Activated CD4-positive, alpha-beta T cell treated with anti-CD3 and anti-CD28 coated beads, Interleukin-2, amount 50 U/mL, for 16 hours (primary cell): ENCODE results near the gene EDN2.
A peak's percentile ranks its signal among the peaks of the same experiment; 100 is the strongest.

Experiments used
- DNase-seq: peaks from one replicate; pipeline ENCODE4 v3.0.0-alpha.2; 2020

Gene EDN2

DNA sequence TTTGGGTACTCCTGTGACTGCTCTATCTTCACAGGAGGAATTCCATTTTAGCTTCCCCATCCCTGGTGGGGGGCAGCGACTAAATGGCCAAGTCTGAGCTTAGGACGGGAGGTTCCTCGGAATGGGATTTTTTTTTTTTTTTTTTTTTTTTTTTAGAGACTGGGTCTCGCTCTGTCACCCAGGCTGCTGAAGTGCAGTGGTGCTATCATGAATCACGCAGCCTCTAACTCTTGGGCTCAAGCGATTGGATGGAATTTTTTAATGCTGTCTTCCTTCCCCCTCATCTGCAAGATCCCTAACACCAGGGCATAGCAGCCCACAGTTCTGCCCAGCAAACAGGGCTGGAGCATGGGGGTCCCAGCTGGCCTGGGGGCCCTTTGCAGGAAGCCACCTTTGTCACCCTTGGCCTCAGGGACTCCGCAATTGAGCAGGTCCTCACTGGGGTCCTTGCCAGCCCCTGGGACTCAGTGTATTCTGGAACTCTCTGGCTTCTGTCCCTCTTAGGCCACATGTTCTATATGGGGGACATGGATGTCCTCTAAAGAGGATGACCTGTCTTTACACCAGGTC, 13.1 kb upstream of the EDN2 start:
- no peak for DNase-seq

- DNase-seq = no peak
Observed at GRCh38 chr1:41497056-41497440, 12.6 kb upstream of the EDN2 start.

DNA sequence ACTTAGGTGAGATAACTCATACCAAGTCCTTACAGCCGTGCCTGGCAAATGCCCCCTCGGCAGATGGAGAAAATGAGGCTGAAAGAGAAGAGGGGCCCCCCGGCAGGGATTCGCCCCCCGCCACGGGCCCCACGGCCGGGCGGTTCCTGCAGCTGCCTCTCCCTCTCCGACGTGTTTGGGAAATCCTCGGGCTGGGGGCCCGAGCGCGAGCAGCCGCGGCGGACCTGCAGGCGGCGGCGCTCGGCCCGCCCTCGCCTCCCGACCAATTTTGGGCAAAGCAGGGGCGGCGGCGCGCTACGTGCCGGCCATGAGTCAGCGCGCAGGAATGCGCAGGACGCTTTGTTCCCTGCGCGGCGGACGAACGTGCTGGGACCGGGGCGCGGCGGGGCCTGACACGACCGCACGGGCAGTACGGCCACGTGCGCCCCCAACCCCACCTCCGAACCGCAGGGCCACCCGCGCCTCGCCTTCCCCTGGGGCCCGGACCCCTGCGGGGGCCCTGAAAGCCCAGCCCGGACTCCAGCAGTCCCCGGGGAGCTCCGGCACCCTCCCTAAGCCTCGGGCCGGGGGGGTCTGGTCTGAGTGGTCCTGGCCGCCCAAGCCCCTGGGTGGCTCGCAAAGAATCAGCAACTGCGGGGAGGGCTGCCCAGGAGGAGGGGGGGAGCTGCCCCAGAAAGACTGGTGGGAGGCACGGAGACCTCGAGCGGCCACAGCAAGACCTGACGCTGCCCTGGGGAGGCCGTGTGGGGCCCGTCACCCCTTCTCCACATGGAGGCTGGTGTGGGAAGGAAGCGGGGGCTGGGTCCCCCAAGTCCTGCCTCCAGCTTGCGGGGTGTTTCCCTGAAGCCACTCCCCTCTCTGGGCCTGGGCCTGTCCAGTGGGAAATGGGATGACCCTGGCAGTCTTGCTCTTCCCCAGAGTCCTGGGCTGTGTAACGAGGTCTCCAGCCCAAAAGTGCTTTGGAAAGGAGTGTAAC, 11.9 kb upstream of the EDN2 start:
- DNase-seq = peak; percentile 56

- DNase-seq = peak; percentile 33
Observed at GRCh38 chr1:41495210-41495948, 10.9 kb upstream of the EDN2 start.

DNA sequence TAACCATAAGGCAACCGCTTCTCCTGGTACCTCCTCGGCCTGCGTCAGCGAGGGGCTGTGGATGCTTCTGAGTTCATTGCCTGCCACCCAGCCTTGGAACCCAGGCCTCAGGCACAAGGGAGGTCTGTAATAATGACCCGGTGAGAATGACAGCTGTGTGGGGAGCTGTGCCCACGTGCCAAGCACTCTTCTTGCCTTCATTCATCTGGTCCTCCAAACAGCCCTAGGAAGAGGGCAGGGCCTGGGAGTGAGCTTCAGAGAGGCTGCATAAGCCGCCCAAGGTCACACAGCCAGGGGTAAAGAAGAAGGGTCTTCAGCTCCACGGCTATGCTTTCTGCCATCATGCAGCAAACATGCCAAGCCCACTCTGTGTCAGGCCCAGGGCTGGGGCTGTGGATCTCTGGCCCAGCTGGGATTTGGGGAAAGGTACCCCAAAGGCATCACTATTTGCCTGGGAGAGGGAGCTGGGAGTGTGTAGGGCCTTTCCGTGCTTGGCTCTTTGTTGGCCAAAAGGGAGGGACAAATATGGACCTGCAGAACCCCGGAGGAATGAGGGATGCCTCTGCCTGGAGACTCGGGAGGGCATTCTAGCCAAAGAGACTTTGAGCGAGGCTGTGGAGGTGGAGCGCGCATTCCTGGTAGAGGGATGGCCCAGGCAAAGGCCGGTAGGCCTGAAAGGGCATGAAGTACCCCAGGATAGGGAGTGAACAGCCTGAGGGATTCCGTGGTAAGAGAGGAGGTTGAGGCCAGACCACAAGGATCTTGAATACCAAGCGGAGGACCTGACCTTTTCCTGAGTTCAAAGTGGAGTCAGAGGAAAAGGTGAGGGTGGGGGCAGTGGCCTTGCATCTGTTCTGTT, 10.1 kb upstream of the EDN2 start:
- no peak for DNase-seq

DNA sequence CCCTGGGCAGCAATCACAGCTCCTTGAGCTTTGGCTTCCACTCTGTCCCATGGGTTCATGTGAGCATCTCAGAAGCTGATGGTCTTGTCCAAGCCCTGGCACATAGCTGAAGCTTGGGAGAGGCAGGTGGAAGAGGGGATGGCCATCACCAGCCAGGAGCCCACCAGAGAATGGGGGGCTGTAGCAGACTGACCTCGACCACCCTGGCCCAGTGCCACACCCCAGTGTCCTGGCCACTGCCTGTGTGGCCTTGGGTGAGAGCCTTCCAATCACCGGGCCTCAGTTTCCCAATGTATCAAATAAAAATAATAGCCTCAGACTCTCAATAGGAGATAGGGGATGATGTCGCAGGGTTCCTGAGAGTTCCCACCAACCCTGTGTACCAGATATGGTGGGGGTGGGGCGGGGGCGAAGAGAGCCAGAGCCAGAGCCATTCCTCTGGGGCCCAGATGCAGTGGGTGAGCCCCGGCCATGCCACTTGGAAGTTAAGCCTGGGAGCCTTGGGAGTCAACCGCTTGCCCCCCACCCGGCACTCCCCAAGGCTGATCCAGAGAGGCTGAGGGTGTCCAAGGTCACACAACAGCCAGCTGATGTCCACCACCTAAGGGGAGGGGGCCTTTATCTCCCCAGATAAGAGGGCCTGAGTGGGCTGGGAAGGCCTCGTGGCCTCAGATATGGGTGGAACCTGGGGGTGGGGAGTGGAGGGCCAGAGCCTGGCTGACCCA, 9.3 kb upstream of the EDN2 start:
- DNase-seq = no peak

GRCh38 chr1:41493117-41493536, 8.6 kb upstream of the EDN2 start:
- no peak for DNase-seq

GRCh38 chr1:41492341-41492848, 7.9 kb upstream of the EDN2 start:
- DNase-seq = peak; percentile 67

DNA sequence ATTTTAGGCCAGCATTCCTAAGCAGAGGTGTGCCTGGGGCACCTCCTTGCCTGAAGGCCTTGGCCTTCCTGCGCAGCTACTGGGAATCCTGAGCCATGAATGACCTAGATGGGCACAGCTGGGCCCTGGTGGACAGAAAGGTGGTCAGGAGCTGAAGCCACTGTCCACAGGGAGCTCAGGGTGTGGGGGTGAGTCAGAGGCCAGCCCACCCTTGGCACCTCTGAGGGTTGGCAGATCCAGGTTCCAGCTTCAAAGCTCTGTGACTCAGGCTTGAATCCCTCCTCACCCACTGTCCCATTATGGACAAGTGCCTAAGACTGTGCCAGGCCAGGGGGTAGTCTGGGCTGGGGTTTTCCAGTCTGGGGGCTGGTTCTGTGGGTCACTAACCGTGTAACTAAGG, 6.4 kb upstream of the EDN2 start:
- no peak for DNase-seq

DNA sequence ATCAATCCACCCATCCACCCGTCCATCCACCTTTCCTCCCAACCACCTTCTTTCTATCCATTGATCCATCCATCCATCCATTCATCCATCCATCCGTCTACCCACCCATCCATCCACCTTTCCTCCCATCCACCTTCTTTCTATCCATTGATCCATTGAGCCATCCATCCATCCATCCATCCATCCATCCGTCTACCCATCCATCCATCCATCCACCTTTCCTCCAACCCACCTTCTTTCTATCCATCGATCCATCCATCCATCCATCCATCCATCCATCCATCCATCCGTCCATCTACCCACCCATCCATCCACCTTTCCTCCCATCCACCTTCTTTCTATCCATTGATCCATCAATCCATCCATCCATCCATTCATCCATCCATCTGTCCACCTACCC, 5.1 kb upstream of the EDN2 start:
- DNase-seq = no peak

- DNase-seq = no peak
Observed at GRCh38 chr1:41488040-41488951, 3.8 kb upstream of the EDN2 start.

DNA sequence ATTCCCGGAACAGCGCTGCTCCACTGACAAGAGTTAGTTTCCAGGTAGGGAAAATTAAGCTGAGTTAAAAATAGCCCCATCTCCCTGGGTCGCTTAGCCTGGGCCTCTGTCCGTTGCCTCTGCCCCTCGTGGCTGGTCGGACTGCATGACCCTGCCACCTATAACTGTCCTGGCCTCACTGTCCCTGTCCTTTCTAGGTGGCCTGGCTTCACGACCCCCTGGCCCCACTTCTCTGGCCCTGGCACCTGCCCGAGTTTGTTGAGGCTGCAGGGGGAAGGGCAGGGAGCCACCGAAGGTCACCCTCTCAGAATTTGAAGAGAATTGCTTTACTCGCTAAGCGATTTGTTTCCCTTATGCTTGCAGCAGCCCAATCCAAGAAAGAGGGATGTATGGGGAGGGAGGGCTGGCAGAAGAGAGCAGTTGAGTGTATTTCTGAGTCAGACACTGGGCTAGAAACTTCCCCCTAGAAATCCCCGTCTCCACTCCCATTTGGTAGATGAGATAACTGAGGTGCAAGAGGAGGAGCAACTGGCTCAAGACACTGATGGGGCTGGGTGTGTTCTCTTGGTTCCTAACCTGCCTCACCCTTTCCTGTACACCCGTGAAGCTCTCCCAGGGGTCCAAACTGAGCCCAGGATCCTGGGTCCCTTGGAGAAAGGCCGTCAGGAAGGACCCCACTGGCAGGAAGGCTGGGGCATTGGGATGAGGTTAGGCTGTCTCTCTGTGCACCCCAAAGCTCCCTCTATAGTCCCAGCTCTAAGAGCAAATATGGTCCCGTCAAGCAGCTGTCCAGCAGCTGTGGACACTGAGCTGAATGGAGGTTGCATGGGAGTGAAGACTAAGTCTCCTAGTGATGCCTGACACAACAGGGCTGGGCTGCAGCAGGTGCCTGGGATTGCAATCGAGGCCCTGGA, 2.9 kb upstream of the EDN2 start:
- peak; percentile 61 for DNase-seq

DNA sequence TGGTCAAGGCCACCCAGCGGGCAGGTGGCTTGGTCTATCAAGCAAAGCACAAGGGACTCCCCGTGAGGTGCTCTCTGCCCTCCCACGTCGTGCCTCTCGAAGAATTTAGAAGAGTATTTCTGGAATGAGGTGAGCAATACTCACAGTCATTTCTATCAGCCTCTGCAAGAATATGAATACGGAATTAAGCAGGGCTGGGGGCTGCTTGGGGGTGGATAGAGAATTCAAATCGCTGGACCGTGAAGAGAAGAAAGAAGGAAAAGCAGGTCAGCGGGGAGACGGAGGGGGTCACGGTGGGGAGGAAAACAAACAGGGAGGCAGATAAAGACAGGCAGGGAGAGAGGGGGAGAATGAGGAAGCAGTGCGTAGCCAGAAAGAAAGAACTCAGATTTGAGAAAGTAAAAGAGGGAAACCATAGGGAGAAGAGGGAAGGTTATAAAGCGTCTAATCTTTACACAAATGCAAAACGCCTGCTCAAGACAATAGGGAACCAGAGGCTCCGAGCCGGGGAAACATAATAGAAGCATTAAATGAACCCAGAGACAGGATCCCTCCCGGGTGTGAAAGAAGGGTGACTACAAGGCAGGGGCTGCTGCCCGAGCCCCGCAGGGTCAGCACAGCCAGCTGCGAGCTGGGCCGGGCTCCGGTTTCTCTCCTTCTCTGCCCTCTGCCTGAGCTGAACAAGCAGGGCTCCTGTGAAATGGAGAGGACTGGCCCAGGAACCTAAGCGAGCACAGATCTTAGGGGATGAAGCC, 2.1 kb upstream of the EDN2 start:
- no peak for DNase-seq

GRCh38 chr1:41486053-41486370, 1.5 kb upstream of the EDN2 start:
- no peak for DNase-seq

- no peak for DNase-seq
Observed at GRCh38 chr1:41485605-41486004, 1.1 kb upstream of the EDN2 start.

DNA sequence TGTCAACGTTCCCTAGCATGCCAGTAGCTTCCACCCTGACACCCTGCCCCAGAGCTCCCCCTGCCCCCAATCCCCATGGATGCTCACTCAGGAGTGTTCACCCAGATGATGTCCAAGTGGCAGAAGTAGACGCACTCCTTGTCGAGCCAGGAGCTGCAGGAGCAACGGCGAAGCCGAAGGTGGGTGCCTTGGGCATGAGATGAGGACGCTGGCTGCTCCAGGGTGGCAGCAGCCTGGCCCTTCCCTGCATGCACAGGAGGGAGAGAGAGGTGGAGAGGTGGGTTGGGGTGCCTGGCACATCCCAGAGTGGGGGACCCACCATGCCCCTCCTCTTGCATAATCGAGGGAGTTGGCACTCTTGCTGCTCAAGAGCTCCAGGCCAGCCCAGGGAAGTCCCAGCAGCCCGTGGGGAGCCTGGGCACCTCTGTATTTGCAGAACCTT, 502 bp downstream of the EDN2 start:
- no peak for DNase-seq

- DNase-seq = no peak
Observed at GRCh38 chr1:41483001-41483850, 1.3 kb downstream of the EDN2 start.
